Liver (tissue), 9 donors: ENCODE results near the gene GFM2. TPM values are rescaled to one million over a fixed set of nuclear protein-coding genes. Genes with fewer than 3 reads are reported as not detected.

ENCODE experiments used
- DNase-seq: peaks from one replicate; pipeline ENCODE4 v3.0.0-alpha.2; 2017; ENCODE audit warnings: low spot score
- H3K27ac ChIP-seq, 2 donors: one replicate each; pipeline ENCODE4 v1.7.0; 2013; ENCODE audit warnings: inconsistent platforms in 2 of 2, low read length in 2 of 2, control low read depth in 1 of 2, low read depth in 1 of 2, mild to moderate bottlenecking in 1 of 2
- H3K27me3 ChIP-seq, 4 donors: one replicate each; pipeline versions ENCODE4 v1.6.1 to v1.7.0; 2013; ENCODE audit warnings: low read length in 3 of 4, inconsistent platforms in 1 of 4, mild to moderate bottlenecking in 1 of 4, moderate library complexity in 1 of 4; ENCODE audit not compliant: control insufficient read depth in 4 of 4, insufficient read depth in 4 of 4
- H3K36me3 ChIP-seq, 4 donors: one replicate each; pipeline versions ENCODE4 v1.6.1 to v1.7.0; 2013; ENCODE audit warnings: low read length in 3 of 4, mild to moderate bottlenecking in 3 of 4, low read depth in 1 of 4, moderate library complexity in 1 of 4; ENCODE audit not compliant: control insufficient read depth in 4 of 4, insufficient read depth in 3 of 4
- H3K4me1 ChIP-seq, 4 donors: one replicate each; pipeline versions ENCODE4 v1.6.1 to v1.7.0; 2013; ENCODE audit warnings: low read length in 3 of 4, mild to moderate bottlenecking in 3 of 4, moderate library complexity in 1 of 4; ENCODE audit not compliant: control insufficient read depth in 4 of 4, insufficient read depth in 4 of 4
- H3K4me3 ChIP-seq, 3 donors: one replicate each; pipeline versions ENCODE4 v1.6.1 to v1.7.0; 2013; ENCODE audit warnings: low read length in 3 of 3, control low read depth in 1 of 3, low read depth in 1 of 3, mild to moderate bottlenecking in 1 of 3
- H3K9ac ChIP-seq, 2 donors: one replicate each; pipeline ENCODE4 v1.7.0; 2013; ENCODE audit warnings: low read length in 2 of 2, mild to moderate bottlenecking in 2 of 2, moderate library complexity in 2 of 2, control low read depth in 1 of 2, low read depth in 1 of 2
- H3K9me3 ChIP-seq, 4 donors: one replicate each; pipeline versions ENCODE4 v1.6.1 to v1.7.0; 2013; ENCODE audit warnings: low read length in 3 of 4; ENCODE audit not compliant: control insufficient read depth in 4 of 4
- ATF3 ChIP-seq: IDR thresholded peaks from 2 replicates; pipeline ENCODE4 v1.6.1; 2016; ENCODE audit warnings: antibody characterized with exemption
- CTCF ChIP-seq: fragments of 150-350 bp; IDR thresholded peaks from 2 replicates; pipeline ENCODE4 v1.5.1; 2017; ENCODE audit warnings: improper control_type of control experiment, low read depth, low read length; ENCODE audit not compliant: missing input control
- EGR1 ChIP-seq, 2 donors: IDR thresholded peaks; 2 replicates each; pipeline ENCODE4 v1.6.1; 2016 to 2018; ENCODE audit warnings: antibody characterized with exemption in 2 of 2, low read depth in 2 of 2
- FOXA1 ChIP-seq: IDR thresholded peaks from 2 replicates; pipeline ENCODE4 v1.6.1; 2016; ENCODE audit warnings: antibody characterized with exemption
- FOXA2 ChIP-seq: IDR thresholded peaks from 2 replicates; pipeline ENCODE4 v1.6.1; 2016; ENCODE audit warnings: antibody characterized with exemption
- GABPA ChIP-seq, 2 donors: IDR thresholded peaks in 1 of 2; conservative IDR thresholded peaks in 1 of 2; 2 replicates each; pipeline ENCODE4 v1.6.1; 2016; ENCODE audit warnings: antibody characterized with exemption in 2 of 2, mild to moderate bottlenecking in 1 of 2, moderate library complexity in 1 of 2
- HNF4A ChIP-seq, 2 donors: conservative IDR thresholded peaks; 2 replicates each; pipeline ENCODE4 v1.6.1; 2016; ENCODE audit warnings: antibody characterized with exemption in 2 of 2, mild to moderate bottlenecking in 2 of 2
- HNF4G ChIP-seq: IDR thresholded peaks from 2 replicates; pipeline ENCODE4 v1.6.1; 2016; ENCODE audit warnings: antibody characterized with exemption
- JUND ChIP-seq, 2 donors: IDR thresholded peaks; 2 replicates each; pipeline ENCODE4 v1.6.1; 2016; ENCODE audit warnings: antibody characterized with exemption in 2 of 2
- NR2F2 ChIP-seq: IDR thresholded peaks from 2 replicates; pipeline ENCODE4 v1.6.1; 2016; ENCODE audit warnings: antibody characterized with exemption
- RAD21 ChIP-seq, 2 donors: IDR thresholded peaks; 2 replicates each; pipeline ENCODE4 v1.6.1; 2016; ENCODE audit warnings: antibody characterized with exemption in 2 of 2, mild to moderate bottlenecking in 2 of 2
- RXRA ChIP-seq, 2 donors: IDR thresholded peaks; 2 replicates each; pipeline ENCODE4 v1.6.1; 2017 to 2018; ENCODE audit warnings: antibody characterized with exemption in 2 of 2, mild to moderate bottlenecking in 1 of 2
- SP1 ChIP-seq: IDR thresholded peaks from 2 replicates; pipeline ENCODE4 v1.6.1; 2018; ENCODE audit warnings: antibody characterized with exemption, mild to moderate bottlenecking
- TAF1 ChIP-seq: conservative IDR thresholded peaks from 2 replicates; pipeline ENCODE4 v1.6.1; 2016; ENCODE audit warnings: antibody characterized with exemption, mild to moderate bottlenecking
- YY1 ChIP-seq: IDR thresholded peaks from 2 replicates; pipeline ENCODE4 v1.6.1; 2016; ENCODE audit warnings: antibody characterized with exemption, mild to moderate bottlenecking
- ZBTB33 ChIP-seq: IDR thresholded peaks from 2 replicates; pipeline ENCODE4 v1.6.1; 2016; ENCODE audit warnings: antibody characterized with exemption
- WGBS: extraction: QIAGEN DNeasy Blood & Tissue Kit; methylation state at CpG from one replicate; pipeline ENCODE4 v1.1.7; 2013; 5-methylcytosine and 5-hydroxymethylcytosine counted together
- polyA plus RNA-seq, 2 donors: library from polyadenylated mRNA; stranded (reverse) in 1 of 2; unstranded in 1 of 2; fragments of 200-250 nt in 1 of 2; fragments of >200 nt in 1 of 2; fragmentation: Nextera tagmentation in 1 of 2; extraction: Ambion mirVana in 1 of 2; gene quantifications; one replicate each; pipeline versions ENCODE4 v1.2.1 to v1.2.3, GENCODE V29; 2013 to 2015
- total RNA-seq, 2 donors: library from RNA; depleted of rRNA; stranded (reverse); fragments of >200 nt; gene quantifications; one replicate each; pipeline ENCODE4 v1.2.3, GENCODE V29; 2014
- TF ChIP-seq, protein P1 (sequence below): IDR thresholded peaks from 2 replicates; pipeline ENCODE4 v1.6.1; 2016; ENCODE audit warnings: antibody characterized with exemption, mild to moderate bottlenecking
- TF ChIP-seq, protein P2 (sequence below): IDR thresholded peaks from 2 replicates; pipeline ENCODE4 v1.6.1; 2016; ENCODE audit warnings: antibody characterized with exemption
- donor health status: healthy.
- donor health status: healthy.
- donor health status: healthy.
- donor health status: healthy.
- donor health status: healthy.

Gene GFM2
- total and polyA plus RNA-seq, 4 donors, result 14.6 to 41.0 (median 24.7) TPM

DNA sequence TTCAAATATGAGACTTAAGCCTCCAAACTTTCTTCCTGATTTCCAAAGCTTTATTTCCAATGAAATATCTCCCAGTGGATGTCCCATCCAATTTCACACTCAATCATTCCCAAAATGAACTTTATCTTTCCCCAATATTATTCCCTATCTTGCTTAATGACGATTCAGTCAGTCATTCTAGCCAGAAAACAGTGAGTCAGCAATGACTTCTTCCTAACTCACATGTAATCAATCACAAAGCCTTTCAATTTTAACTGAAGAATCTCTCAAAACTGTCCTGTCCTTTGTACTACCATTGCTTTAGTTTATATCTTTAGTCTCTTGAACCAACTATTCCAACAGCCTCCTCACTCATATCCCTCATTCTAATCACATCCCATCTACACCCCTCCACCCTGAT is 35.0 kb upstream of the GFM2 start:
- TF ChIP-seq FOXA2, result no peak
- TF ChIP-seq HNF4G, result no peak
- TF ChIP-seq, protein P1, sequence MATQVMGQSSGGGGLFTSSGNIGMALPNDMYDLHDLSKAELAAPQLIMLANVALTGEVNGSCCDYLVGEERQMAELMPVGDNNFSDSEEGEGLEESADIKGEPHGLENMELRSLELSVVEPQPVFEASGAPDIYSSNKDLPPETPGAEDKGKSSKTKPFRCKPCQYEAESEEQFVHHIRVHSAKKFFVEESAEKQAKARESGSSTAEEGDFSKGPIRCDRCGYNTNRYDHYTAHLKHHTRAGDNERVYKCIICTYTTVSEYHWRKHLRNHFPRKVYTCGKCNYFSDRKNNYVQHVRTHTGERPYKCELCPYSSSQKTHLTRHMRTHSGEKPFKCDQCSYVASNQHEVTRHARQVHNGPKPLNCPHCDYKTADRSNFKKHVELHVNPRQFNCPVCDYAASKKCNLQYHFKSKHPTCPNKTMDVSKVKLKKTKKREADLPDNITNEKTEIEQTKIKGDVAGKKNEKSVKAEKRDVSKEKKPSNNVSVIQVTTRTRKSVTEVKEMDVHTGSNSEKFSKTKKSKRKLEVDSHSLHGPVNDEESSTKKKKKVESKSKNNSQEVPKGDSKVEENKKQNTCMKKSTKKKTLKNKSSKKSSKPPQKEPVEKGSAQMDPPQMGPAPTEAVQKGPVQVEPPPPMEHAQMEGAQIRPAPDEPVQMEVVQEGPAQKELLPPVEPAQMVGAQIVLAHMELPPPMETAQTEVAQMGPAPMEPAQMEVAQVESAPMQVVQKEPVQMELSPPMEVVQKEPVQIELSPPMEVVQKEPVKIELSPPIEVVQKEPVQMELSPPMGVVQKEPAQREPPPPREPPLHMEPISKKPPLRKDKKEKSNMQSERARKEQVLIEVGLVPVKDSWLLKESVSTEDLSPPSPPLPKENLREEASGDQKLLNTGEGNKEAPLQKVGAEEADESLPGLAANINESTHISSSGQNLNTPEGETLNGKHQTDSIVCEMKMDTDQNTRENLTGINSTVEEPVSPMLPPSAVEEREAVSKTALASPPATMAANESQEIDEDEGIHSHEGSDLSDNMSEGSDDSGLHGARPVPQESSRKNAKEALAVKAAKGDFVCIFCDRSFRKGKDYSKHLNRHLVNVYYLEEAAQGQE, result no peak
- TF ChIP-seq YY1, result no peak
- no peak for TF ChIP-seq ZBTB33
- no peak for TF ChIP-seq JUND (IDR thresholded peaks at IDR 0.05)
- TF ChIP-seq CTCF, result no peak
- TF ChIP-seq GABPA (IDR thresholded peaks at IDR 0.05 in 1 of 2, conservative IDR thresholded peaks at IDR 0.05 in 1 of 2), result no peak
- no peak for TF ChIP-seq TAF1
- no peak for TF ChIP-seq NR2F2
- TF ChIP-seq EGR1 (IDR thresholded peaks at IDR 0.05; ENCODE audit: low read depth in 2 of 2), result no peak
- TF ChIP-seq ATF3, result no peak
- TF ChIP-seq HNF4A (conservative IDR thresholded peaks at IDR 0.05), result no peak
- no peak for TF ChIP-seq SP1
- TF ChIP-seq RAD21 (IDR thresholded peaks at IDR 0.05), result no peak
- TF ChIP-seq FOXA1, result no peak

GRCh38 chr5:74801197-74801596 is 34.3 kb upstream of the GFM2 start:
- Histone ChIP-seq H3K9me3 (no peaks in the 10 kb centered on the region), H3K4me3 (no peak overlapping the region), H3K9ac (no peak overlapping the region), H3K27me3 (no peaks in the 10 kb centered on the region), H3K4me1 (no peaks in the 10 kb centered on the region), H3K27ac (no peak overlapping the region), H3K36me3 (no peaks in the 10 kb centered on the region)
- 89% methylated on average over 3 of the region's 3 CpGs for WGBS
- TF ChIP-seq GABPA (IDR thresholded peaks at IDR 0.05 in 1 of 2, conservative IDR thresholded peaks at IDR 0.05 in 1 of 2), result no peak
- TF ChIP-seq, protein P2, sequence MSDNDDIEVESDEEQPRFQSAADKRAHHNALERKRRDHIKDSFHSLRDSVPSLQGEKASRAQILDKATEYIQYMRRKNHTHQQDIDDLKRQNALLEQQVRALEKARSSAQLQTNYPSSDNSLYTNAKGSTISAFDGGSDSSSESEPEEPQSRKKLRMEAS, result no peak
- TF ChIP-seq, protein P1, result no peak
- no peak for TF ChIP-seq TAF1
- TF ChIP-seq FOXA2, result no peak
- TF ChIP-seq FOXA1, result no peak
- no peak for TF ChIP-seq ATF3
- no peak for TF ChIP-seq RAD21 (IDR thresholded peaks at IDR 0.05)
- TF ChIP-seq HNF4G, result no peak
- no peak for TF ChIP-seq RXRA (IDR thresholded peaks at IDR 0.05)
- TF ChIP-seq YY1, result no peak
- TF ChIP-seq EGR1 (IDR thresholded peaks at IDR 0.05; ENCODE audit: low read depth in 2 of 2), result no peak
- TF ChIP-seq JUND (IDR thresholded peaks at IDR 0.05), result no peak
- no peak for TF ChIP-seq HNF4A (conservative IDR thresholded peaks at IDR 0.05)
- TF ChIP-seq SP1, result no peak
- DNase-seq, result no peak

More for the DNA sequence above, 35.0 kb upstream of the GFM2 start:
- Histone ChIP-seq H3K4me1 (no peaks in the 10 kb centered on the region), H3K27me3 (no peaks in the 10 kb centered on the region), H3K36me3 (no peaks in the 10 kb centered on the region), H3K27ac (no peak overlapping the region), H3K4me3 (no peak overlapping the region), H3K9me3 (no peaks in the 10 kb centered on the region), H3K9ac (no peak overlapping the region)
- no peak for DNase-seq
- 61% methylated on average over 1 of the region's 1 CpG for WGBS
